Measurements from ENCODE around the gene ANKRD9.

Gene ANKRD9

GRCh38 chr14:102510616-102511520 lies 1.3 kb upstream of the ANKRD9 start:
- peak overlapping the region; percentile 83 for H3K4me3 Mint-ChIP-seq
- no peaks in the 10 kb centered on the region for H3K9me3 Mint-ChIP-seq
- no peak for TF ChIP-seq CTCF (IDR thresholded peaks at IDR 0.05)
- peak; percentile 84 for DNase-seq
- peaks cover 5% of the 10 kb centered on the region for H3K36me3 Mint-ChIP-seq (ENCODE audit: low read depth)
- no peak overlapping the region for H3K27ac Mint-ChIP-seq
- H3K4me1 Mint-ChIP-seq, result peaks cover 37% of the 10 kb centered on the region
- H3K27me3 Mint-ChIP-seq (ENCODE audit: low read depth, poor library complexity), result peaks cover 11% of the 10 kb centered on the region

GRCh38 chr14:102508774-102509745 lies 516 bp downstream of the ANKRD9 start:
- Mint-ChIP-seq H3K27ac (no peak overlapping the region), H3K9me3 (no peaks in the 10 kb centered on the region), H3K4me3 (peak overlapping the region; percentile 82), H3K36me3 (ENCODE audit: low read depth) (peaks cover 5% of the 10 kb centered on the region), H3K4me1 (peaks cover 46% of the 10 kb centered on the region), H3K27me3 (ENCODE audit: low read depth, poor library complexity) (peaks cover 3% of the 10 kb centered on the region)
- TF ChIP-seq CTCF (IDR thresholded peaks at IDR 0.05), result no peak
- peak; percentile 54 for DNase-seq

GRCh38 chr14:102508410-102508773 lies 1.2 kb downstream of the ANKRD9 start:
- Mint-ChIP-seq H3K9me3 (no peaks in the 10 kb centered on the region), H3K27ac (no peak overlapping the region)
- DNase-seq, result no peak

GRCh38 chr14:102507857-102508312 lies 1.7 kb downstream of the ANKRD9 start:
- DNase-seq, result no peak
- Mint-ChIP-seq H3K27me3 (ENCODE audit: low read depth, poor library complexity) (no peaks in the 10 kb centered on the region), H3K9me3 (no peaks in the 10 kb centered on the region), H3K36me3 (ENCODE audit: low read depth) (peaks cover 8% of the 10 kb centered on the region), H3K4me1 (peaks cover 53% of the 10 kb centered on the region), H3K4me3 (peak overlapping the region; percentile 82), H3K27ac (no peak overlapping the region)
- TF ChIP-seq CTCF (IDR thresholded peaks at IDR 0.05), result no peak

More at GRCh38 chr14:102508410-102508773, 1.2 kb downstream of the ANKRD9 start:
- Mint-ChIP-seq H3K36me3 (ENCODE audit: low read depth) (peaks cover 8% of the 10 kb centered on the region), H3K4me3 (peak overlapping the region; percentile 82), H3K27me3 (ENCODE audit: low read depth, poor library complexity) (no peaks in the 10 kb centered on the region), H3K4me1 (peaks cover 52% of the 10 kb centered on the region)
- no peak for TF ChIP-seq CTCF (IDR thresholded peaks at IDR 0.05)

- TF ChIP-seq CTCF (IDR thresholded peaks at IDR 0.05), result no peak
- Mint-ChIP-seq H3K27ac (no peak overlapping the region), H3K9me3 (no peaks in the 10 kb centered on the region), H3K4me1 (peaks cover 49% of the 10 kb centered on the region), H3K36me3 (ENCODE audit: low read depth) (peaks cover 8% of the 10 kb centered on the region), H3K27me3 (ENCODE audit: low read depth, poor library complexity) (no peaks in the 10 kb centered on the region), H3K4me3 (no peak overlapping the region)
- no peak for DNase-seq
These were observed 2.3 kb downstream of the ANKRD9 start for GRCh38 chr14:102507081-102507856.

All from nephron progenitor cell (in vitro differentiated cells).